GM12872 (cell line): ENCODE measurements around the gene TRIM40.
A peak's percentile ranks its signal among the peaks of the same experiment; 100 is the strongest.

ENCODE experiments used
- TF ChIP-seq, protein P1 (sequence below): IDR thresholded peaks from 3 replicates; pipeline ENCODE4 v1.5.1; 2011; ENCODE audit warnings: low read depth, mild to moderate bottlenecking, low read length, moderate library complexity; ENCODE audit not compliant: insufficient read depth

The TRIM40 gene

GRCh38 chr6:30164714-30165113 lies 28.8 kb downstream of the TRIM40 start:
- TF ChIP-seq, protein P1, sequence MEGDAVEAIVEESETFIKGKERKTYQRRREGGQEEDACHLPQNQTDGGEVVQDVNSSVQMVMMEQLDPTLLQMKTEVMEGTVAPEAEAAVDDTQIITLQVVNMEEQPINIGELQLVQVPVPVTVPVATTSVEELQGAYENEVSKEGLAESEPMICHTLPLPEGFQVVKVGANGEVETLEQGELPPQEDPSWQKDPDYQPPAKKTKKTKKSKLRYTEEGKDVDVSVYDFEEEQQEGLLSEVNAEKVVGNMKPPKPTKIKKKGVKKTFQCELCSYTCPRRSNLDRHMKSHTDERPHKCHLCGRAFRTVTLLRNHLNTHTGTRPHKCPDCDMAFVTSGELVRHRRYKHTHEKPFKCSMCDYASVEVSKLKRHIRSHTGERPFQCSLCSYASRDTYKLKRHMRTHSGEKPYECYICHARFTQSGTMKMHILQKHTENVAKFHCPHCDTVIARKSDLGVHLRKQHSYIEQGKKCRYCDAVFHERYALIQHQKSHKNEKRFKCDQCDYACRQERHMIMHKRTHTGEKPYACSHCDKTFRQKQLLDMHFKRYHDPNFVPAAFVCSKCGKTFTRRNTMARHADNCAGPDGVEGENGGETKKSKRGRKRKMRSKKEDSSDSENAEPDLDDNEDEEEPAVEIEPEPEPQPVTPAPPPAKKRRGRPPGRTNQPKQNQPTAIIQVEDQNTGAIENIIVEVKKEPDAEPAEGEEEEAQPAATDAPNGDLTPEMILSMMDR = no peak

- TF ChIP-seq, protein P1 = no peak
These were observed 31.2 kb downstream of the TRIM40 start for GRCh38 chr6:30167101-30167500.

DNA sequence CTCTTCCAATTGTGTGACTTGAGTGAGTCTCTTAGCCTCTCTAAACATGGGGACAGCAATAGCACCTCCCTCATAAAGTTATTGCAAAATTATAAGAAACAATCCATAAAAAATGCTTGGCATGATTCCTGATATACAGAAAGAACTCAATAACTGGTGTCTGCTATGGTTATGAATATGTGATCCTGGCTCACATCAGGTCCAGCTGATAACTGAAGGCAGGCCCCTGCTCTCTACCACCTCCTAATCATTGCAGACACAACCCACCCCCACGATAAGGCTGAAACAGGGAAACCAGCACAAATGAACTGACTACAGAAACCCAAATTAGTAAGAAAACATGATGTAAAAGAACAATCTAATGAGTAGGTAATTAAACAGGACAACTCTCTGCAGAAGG lies 32.8 kb downstream of the TRIM40 start:
- TF ChIP-seq, protein P1 = no peak

DNA sequence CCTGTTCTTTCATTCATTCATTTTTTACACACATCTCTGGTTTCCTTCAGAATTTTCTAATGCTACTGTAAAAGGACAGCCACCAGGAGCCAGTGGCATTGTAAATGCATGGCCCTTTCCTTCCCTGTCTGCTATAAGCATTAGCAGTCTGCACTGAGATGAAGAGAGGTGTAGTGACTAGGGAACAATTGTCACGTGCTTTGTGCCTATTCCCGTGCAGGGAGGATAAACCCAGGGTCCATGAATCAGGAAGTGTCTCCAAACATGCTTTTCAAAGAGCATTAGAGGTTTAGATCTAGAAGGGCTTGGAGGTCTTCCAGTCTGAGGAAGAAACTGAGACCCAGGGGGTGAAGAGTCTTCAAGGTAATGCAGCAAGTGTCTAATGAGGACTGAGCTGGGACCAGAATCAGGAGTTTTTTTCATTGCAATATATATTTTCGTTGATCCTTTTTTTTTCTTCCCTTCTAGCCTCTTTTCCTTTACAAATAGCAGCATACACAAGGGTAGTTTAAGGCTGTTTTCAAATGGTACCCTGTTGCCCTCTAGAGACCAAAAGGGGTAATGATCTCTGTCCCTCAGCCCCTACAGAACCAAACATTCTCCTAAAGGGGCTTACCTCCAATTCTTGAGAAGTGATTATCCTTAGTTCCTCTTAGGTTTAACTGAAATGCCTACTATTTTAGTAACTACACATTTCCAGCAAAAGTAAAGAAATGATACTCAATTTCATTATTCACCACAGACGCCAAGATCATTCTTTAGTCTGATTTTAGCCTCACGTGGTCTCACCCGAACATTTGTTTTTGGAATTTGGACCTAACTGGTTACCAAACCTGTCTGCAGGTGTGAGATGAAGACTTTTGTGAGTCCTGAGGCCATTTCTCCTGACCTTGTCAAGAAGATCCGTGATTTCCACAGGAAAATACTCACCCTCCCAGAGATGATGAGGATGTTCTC lies 34.0 kb downstream of the TRIM40 start:
- TF ChIP-seq, protein P1 = peak; percentile 84

DNA sequence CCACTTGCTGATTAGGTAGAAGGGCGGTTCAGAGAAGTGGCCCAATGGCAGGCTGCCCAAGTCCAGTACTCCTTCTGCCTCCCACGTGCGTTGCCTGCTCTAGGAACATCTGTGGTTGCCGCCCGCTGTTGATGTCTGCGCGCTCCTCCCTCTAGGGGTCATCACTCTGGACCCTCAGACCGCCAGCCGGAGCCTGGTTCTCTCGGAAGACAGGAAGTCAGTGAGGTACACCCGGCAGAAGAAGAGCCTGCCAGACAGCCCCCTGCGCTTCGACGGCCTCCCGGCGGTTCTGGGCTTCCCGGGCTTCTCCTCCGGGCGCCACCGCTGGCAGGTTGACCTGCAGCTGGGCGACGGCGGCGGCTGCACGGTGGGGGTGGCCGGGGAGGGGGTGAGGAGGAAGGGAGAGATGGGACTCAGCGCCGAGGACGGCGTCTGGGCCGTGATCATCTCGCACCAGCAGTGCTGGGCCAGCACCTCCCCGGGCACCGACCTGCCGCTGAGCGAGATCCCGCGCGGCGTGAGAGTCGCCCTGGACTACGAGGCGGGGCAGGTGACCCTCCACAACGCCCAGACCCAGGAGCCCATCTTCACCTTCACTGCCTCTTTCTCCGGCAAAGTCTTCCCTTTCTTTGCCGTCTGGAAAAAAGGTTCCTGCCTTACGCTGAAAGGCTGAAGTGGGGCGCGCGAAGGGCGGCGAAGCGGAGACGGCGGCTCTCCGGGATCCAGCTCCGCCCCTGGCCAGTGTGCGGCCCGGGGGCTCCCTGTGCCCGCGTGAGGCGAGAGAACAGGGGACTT lies 35.9 kb downstream of the TRIM40 start:
- TF ChIP-seq, protein P1 = no peak

DNA sequence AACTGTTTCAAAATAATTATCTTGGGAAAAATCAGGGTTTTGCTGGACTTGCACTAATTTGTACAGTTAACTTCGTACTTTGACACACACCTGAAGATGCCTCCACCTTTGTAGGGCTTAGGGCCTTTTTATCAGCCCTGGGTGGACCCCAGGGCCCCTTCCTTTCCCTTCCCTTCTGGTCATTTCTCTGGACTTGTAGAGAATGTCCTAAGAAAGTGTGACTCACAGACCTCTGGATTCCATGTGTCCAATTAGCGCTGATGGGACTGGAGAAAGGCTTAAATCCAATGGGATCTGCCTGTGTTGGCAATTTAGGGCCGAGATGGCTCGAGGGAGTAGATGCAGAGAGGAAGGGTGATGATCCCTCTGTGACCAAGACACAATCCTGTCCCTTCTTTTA lies 36.7 kb downstream of the TRIM40 start:
- TF ChIP-seq, protein P1 = no peak

GRCh38 chr6:30175765-30176164 lies 39.8 kb downstream of the TRIM40 start:
- TF ChIP-seq, protein P1 = no peak
